ENCODE measurements around the gene CDK7.
"Not testable (repeated sequence)": the region's sequence is repeated elsewhere in the genome, so short reads cannot be mapped to it uniquely, and the experiment has no call there.

Gene CDK7

GRCh38 chr5:69234457-69235268 is at the start of gene CDK7:
CDK7 (plus strand) TSS chr5:69234886; CDS start chr5:69234976, 90 bp downstream.
- DNase-seq, result peak; percentile 19

DNA sequence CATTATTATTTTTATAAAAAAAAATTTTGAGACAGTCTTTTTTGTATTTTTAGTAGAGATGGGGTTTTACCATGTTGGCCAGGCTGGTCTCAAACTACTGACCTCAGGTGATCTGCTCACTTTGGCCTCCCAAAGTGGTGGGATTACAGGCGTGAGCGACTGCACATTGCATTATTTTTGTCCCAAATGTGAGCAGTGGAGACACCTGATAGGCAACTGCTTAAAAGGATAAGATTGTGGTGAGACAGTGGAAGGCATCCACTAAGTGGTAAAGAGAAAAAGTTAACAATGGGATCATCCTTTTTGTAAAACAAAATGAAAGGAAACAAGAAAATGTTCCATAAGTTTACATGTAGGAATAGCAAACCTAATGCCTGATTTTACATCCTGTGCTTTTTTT is 47.3 kb upstream of the CDK7 start:
- DNase-seq, result no peak

DNA sequence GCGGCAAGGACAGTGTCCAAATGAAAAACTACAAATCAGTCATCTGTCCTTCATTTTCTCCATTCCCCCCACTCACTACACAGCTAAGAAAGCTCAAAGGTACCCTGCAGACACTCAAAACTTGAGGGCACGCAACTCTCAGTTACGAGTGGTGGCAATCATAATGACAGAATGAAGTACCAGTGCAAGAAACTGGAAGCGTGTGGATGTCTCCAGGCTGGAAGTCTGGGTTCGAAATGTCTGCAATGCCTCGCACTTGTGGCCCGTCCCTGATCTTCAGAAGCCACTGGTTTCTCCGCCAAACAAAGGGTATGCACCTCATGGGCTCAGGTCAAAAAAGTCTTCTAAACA is 45.9 kb upstream of the CDK7 start:
- DNase-seq, result no peak

- DNase-seq, result peak; percentile 26
These were observed 45.3 kb upstream of the CDK7 start, which contains the start of gene CENPH for GRCh38 chr5:69189162-69190086. CENPH (plus strand) TSS chr5:69189583; CDS start chr5:69189635, 52 bp downstream.

DNA sequence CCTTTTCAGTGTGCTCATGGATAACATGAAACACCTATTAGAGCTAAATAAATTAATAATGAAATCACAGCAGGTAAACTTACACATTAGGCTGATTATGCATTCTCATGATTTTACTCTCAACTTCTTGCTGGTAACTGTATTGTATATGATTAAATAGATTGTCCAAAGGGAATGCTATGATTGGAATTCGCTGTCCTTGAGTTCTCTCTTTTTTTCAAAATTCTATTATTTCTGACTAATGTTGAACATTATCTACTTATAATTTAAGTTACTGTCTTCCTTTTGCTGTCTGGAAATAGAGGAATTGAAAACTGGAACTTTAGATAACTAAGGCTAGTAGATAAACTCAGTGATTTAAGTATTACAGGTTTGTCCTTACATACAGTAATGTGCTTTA is 32.2 kb upstream of the CDK7 start:
- DNase-seq, result no peak

DNA sequence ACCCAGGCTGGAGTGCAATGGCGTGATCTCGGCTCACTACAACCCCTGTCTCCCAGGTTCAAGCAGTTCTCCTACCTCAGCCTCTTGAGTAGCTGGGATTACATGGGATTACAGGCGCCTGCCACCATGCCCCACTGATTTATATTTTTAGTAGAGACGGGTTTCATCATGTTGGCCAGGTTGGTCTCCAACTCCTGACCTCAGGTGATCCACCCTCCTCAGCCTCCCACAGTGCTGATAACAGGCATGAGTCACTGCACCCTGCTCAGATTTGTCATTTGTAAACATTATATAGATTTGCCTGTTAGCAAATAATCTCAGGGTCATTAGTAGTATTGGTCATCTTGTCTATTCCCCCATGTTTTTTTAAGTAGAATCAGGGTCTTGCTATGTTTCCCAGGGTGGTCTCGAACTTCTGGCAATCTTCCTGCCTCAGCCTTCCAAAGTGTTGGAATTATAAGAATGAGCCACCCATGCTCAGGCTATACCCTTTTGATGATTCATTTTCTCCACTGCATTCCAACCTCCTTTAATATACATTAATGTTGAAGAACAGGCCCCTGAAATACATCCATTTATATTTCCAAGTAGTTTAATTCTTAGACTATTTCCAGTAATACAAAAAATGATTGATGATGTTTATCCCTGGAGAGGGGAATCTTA is 28.0 kb upstream of the CDK7 start:
- no peak for DNase-seq

GRCh38 chr5:69209602-69210001 is 25.1 kb upstream of the CDK7 start:
- no peak for DNase-seq

GRCh38 chr5:69211200-69211599 is 23.5 kb upstream of the CDK7 start:
- no peak for DNase-seq

GRCh38 chr5:69212022-69212421 is 22.7 kb upstream of the CDK7 start:
- DNase-seq, result no peak

- no peak for DNase-seq
These were observed 21.0 kb upstream of the CDK7 start for GRCh38 chr5:69213513-69214215.

GRCh38 chr5:69217151-69217511 is 17.6 kb upstream of the CDK7 start:
- DNase-seq, result no peak

DNA sequence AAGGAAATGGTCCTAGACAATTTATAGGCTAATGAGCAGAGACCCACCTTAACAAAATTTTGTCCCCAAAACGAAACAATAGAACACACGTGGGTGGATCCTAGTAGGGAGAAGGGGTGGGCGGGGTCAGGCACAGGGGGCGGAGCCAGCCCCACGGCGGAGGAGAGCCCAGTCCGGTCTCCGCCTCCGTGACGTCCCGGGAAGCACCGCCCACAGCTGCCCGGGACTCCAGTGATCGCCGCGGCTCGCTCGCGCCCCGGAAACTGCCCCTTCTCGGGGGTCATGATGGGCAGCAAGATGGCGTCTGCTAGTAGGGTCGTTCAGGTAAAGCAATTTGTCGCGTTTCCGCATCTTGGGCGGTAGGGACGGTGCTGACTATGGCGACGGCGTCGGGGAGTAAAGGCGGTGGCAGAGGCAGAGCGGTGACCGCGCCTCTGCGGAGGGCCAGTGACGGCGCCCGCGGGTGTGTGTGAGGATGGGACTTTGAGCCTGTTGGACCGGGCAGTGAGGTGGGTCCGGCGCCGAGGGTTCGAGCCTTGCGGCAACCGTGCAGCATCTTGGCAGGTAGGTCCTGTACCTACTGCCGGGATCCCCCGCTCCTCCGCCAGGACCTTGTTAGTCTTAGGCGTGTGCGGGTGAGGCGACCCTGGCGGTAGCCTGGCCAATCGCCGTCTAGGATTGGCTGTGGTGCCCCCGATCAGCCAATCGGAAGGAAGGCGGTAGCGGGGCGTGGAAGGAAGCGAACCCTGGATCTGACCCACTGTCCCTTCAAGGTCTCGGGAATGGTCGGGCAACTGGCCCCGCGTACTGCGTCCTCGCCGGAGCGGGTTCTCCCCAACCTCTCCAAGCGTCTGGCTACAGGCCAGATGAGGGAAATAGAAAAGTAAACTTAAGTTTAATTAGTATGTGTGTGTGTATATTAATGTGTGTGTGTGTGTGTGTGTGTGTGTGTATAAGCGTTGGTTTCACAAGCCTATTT is 16.8 kb upstream of the CDK7 start:
- peak; percentile 49 for DNase-seq

- DNase-seq, result no peak
These were observed 14.7 kb upstream of the CDK7 start for GRCh38 chr5:69219939-69220338.

DNA sequence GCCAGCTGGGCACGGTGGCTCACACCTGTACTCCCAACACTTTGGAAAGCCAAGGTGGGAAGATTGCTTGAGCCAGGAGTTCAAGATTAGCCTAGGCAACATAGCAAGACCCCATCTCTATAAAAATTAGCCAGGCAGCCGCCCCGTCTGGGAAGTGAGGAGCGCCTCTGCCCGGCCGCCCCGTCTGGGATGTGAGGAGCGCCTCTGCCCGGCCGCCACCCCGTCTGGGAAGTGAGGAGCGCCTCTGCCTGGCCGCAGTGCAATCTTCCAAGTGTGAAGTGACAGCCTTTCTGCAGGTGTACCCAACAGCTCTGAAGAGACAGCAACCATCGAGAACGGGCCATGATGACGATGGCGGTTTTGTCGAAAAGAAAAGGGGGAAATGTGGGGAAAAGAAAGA is 14.3 kb upstream of the CDK7 start:
- DNase-seq, result not testable (repeated sequence)

GRCh38 chr5:69220833-69221232 is 13.9 kb upstream of the CDK7 start:
- DNase-seq, result not testable (repeated sequence)

DNA sequence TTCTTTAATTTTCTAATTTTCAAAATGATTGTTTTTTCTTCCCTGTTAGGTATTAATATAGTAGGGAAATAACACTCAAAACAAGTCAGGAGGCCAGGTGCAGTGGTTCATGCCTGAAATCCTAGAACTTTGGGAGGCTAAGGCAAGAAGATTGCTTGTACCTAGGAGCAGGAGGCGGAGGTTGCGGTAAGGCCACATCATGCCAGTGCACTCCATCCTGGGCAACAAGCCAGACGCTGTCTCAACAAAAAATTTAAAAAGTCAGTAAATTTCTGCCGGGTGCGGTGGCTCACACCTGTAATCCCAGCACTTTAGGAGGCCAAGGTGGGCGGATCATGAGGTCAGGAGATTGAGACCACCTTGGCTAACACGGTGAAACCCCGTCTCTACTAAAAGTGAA is 10.2 kb upstream of the CDK7 start:
- no peak for DNase-seq

- no peak for DNase-seq
These were observed 8.8 kb upstream of the CDK7 start for GRCh38 chr5:69225860-69226259.

GRCh38 chr5:69230181-69230580 is 4.5 kb upstream of the CDK7 start:
- DNase-seq, result no peak

- no peak for DNase-seq
These were observed 3.4 kb upstream of the CDK7 start for GRCh38 chr5:69231281-69231680.

- no peak for DNase-seq
These were observed 2.8 kb upstream of the CDK7 start for GRCh38 chr5:69231851-69232250.

DNA sequence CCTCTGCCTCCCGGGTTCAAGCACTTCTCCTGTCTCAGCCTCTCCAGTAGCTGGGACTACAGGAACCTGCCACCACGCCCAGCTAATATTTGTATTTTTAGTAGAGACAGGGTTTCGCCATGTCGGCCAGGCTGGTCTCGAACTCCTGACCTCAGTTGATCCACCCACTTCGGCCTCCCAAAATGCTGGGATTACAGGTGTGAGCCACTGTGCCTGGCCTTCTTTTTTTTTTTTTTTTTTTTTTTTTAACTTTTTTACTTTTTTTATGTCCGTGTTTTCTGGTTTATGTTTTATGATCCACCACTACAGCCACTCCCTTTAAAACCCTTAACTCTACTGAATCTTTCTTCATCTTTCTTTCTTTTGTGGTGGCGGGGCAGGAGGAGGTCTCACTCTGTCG is 2.0 kb downstream of the CDK7 start:
- not testable (repeated sequence) for DNase-seq

DNA sequence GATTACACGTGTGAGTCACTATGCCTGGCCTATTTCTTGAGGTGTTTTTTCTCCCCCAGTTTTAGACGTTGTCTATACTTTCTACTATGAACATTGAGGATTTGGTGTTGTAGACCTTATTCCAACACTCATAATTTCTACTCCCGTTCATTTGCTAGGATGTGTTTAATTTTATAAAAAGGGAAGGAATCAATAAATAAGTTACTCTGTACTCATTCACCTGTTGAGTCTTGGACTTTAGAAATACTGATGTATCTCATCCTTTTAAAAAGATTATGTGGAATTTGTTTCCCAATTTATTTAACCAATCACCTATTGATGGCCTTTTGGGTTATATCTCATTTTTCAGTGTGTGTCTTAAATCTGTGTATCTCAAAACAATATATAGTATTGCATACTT is 3.2 kb downstream of the CDK7 start:
- DNase-seq, result no peak

Measured in NCI-H2081 treated with DMSO at 0.1 percent for 48 hours (cell line).